ENCODE data around the gene PCP4. TPM values are rescaled to one million over a fixed set of nuclear protein-coding genes. Genes with fewer than 3 reads are reported as not detected.

The PCP4 gene
- total RNA-seq, 5 donors from 2014 or later (not counting 1 experiment from before 2014, with no cell fraction given) = not detected

DNA sequence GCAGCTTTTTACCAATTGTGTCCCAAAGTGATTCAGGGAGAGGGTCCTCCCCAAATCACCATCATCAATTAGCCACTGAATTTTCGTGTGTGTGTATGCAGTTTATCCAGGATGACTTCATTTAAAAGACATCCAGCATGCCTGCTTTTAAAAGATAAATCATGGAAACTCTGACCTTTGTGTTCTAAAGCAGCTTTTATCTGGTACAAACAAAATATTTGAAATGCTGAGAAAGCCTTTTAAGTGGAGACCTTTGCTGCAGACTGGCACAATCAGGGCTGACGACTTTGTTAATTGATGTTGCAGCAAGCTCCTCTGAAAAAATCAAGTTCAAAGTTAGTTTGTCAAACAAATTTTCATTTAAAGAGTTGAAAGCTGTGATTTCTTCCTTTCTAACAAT is 104.7 kb downstream of the PCP4 start:
- Histone ChIP-seq H3K4me3 (ENCODE audit: control insufficient read depth in 1 of 2, extremely low read depth in 1 of 2, low read length in 1 of 2) (no peak overlapping the region), H3K4me1 (ENCODE audit: control insufficient read depth in 1 of 2, extremely low read depth in 1 of 2, insufficient read depth in 2 of 2, low read length in 2 of 2) (no peaks in the 10 kb centered on the region), H3K27me3 (replicated peaks in 1 of 2; ENCODE audit: control insufficient read depth in 2 of 2, extremely low read depth in 1 of 2, insufficient read depth in 2 of 2, low read length in 1 of 2) (peaks cover 0 to 4% of the 10 kb centered on the region in 2 experiments), H3K9me3 (no peaks in the 10 kb centered on the region), H3K27ac (ENCODE audit: low read length) (no peak overlapping the region), H3K36me3 (ENCODE audit: control insufficient read depth in 2 of 2, extremely low read depth in 1 of 2, insufficient read depth in 1 of 2, low read length in 1 of 2) (no peaks in the 10 kb centered on the region)
- WGBS (ENCODE audit: insufficient coverage) = no CpG with 5 or more reads among the region's 2 CpGs
- H3K36me3 Mint-ChIP-seq = no peaks in the 10 kb centered on the region
- ChIA-PET CTCF (no interaction called here), POLR2A (no interaction called here)
- H3K4me1 Mint-ChIP-seq = no peaks in the 10 kb centered on the region
- DNase-seq = no peak
- no peak for ATAC-seq (replicated peaks in 1 of 4)
- peaks cover 0 to 11% of the 10 kb centered on the region in 2 donors for H3K27me3 Mint-ChIP-seq
- no peak overlapping the region for H3K4me3 Mint-ChIP-seq
- H3K9me3 Mint-ChIP-seq = peaks cover 5 to 16% (median 7%) of the 10 kb centered on the region in 3 donors
- no peak overlapping the region for H3K27ac Mint-ChIP-seq

DNA sequence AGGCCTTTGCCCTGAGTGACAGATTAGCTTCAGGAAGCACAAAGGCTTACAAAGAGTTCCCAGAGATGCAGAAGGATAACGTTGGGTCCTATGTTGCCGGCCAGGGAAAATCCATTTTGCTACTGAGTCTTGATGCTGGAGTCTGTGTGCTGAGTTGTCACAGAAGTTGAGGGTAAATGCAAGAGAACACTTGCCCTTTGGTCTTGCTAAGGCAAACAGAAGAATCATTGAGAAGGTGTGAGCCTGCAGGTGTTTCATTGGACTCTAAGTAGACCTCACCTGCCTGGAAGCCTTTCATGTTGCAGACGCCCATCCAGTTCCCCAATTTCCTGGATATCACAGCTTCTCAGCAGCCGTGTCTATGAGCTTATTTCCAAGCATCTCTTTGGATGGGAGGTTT is 105.2 kb downstream of the PCP4 start:
- Histone ChIP-seq H3K4me3 (ENCODE audit: control insufficient read depth in 1 of 2, extremely low read depth in 1 of 2, low read length in 1 of 2) (no peak overlapping the region), H3K4me1 (ENCODE audit: control insufficient read depth in 1 of 2, extremely low read depth in 1 of 2, insufficient read depth in 2 of 2, low read length in 2 of 2) (no peaks in the 10 kb centered on the region), H3K9me3 (no peaks in the 10 kb centered on the region), H3K36me3 (ENCODE audit: control insufficient read depth in 2 of 2, extremely low read depth in 1 of 2, insufficient read depth in 1 of 2, low read length in 1 of 2) (no peaks in the 10 kb centered on the region), H3K27ac (ENCODE audit: low read length) (no peak overlapping the region), H3K27me3 (replicated peaks in 1 of 2; ENCODE audit: control insufficient read depth in 2 of 2, extremely low read depth in 1 of 2, insufficient read depth in 2 of 2, low read length in 1 of 2) (peaks cover 0 to 4% of the 10 kb centered on the region in 2 experiments)
- no peak overlapping the region for H3K27ac Mint-ChIP-seq
- no peak overlapping the region for H3K4me3 Mint-ChIP-seq
- peaks cover 5 to 11% (median 7%) of the 10 kb centered on the region in 3 donors for H3K9me3 Mint-ChIP-seq
- WGBS (ENCODE audit: insufficient coverage) = 91% methylated on average over 2 of the region's 4 CpGs
- ChIA-PET CTCF (no interaction called here), POLR2A (no interaction called here)
- ATAC-seq (replicated peaks in 1 of 4) (no peak), DNase-seq (no peak)
- peaks cover 0 to 11% of the 10 kb centered on the region in 2 donors for H3K27me3 Mint-ChIP-seq
- H3K4me1 Mint-ChIP-seq = no peaks in the 10 kb centered on the region
- no peaks in the 10 kb centered on the region for H3K36me3 Mint-ChIP-seq

DNA sequence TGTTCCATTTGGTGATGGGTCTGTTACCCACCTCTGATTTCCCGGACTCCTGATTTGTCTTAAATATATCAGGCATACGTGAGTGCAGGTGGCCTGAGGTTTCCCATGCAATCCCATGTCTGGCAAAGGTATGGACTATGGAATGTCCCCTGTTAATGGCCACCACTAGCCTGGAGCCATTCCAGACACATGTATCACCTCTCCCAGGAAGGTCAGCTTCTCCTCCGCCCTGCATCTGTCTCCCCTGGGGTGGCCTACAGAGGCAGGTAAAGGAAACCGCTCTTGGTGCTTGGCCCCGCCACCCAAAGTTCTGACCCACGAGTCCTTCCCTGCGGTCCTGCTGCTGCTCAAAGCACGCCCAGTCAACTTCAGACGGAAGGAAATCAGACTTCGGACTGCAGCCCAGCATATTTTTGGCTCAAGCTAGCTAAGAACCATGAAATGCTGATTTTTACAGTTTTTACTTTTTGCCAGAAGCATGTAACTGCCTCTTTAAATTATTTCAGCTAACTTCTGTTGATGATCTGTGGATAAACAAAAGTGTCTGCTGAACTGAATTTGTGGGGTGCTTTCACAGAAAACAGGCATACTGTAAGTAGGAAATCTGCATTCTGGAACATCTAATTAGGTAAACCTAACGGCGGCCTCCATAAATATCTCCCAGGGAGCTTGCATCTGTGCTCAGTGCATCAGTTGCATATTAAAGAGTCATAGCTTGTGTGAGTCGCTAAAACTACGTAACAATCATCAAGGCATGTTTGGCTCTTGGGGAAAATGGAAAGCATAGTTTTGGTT is 105.9 kb downstream of the PCP4 start:
- peaks cover 5 to 11% (median 10%) of the 10 kb centered on the region in 3 donors for H3K9me3 Mint-ChIP-seq
- 88% methylated on average over 14 of the region's 14 CpGs for WGBS (ENCODE audit: insufficient coverage)
- no peak overlapping the region for H3K27ac ChIP-seq (ENCODE audit: low read length)
- POLR2A ChIA-PET = no interaction called here
- no peaks in the 10 kb centered on the region for H3K36me3 Mint-ChIP-seq
- no peaks in the 10 kb centered on the region for H3K4me1 Mint-ChIP-seq
- no peak overlapping the region for H3K4me3 Mint-ChIP-seq
- peaks cover 0 to 13% of the 10 kb centered on the region in 2 donors for H3K27me3 Mint-ChIP-seq
- no peak overlapping the region for H3K4me3 ChIP-seq (ENCODE audit: control insufficient read depth in 1 of 2, extremely low read depth in 1 of 2, low read length in 1 of 2)
- H3K4me1 ChIP-seq (ENCODE audit: control insufficient read depth in 1 of 2, extremely low read depth in 1 of 2, insufficient read depth in 2 of 2, low read length in 2 of 2) = no peaks in the 10 kb centered on the region
- H3K9me3 ChIP-seq = no peaks in the 10 kb centered on the region
- CTCF ChIA-PET = no interaction called here
- no peaks in the 10 kb centered on the region for H3K36me3 ChIP-seq (ENCODE audit: control insufficient read depth in 2 of 2, extremely low read depth in 1 of 2, insufficient read depth in 1 of 2, low read length in 1 of 2)
- H3K27ac Mint-ChIP-seq = no peak overlapping the region
- peaks cover 0 to 4% of the 10 kb centered on the region in 2 experiments for H3K27me3 ChIP-seq (replicated peaks in 1 of 2; ENCODE audit: control insufficient read depth in 2 of 2, extremely low read depth in 1 of 2, insufficient read depth in 2 of 2, low read length in 1 of 2)
- ATAC-seq (replicated peaks in 1 of 4) (no peak), DNase-seq (no peak)

DNA sequence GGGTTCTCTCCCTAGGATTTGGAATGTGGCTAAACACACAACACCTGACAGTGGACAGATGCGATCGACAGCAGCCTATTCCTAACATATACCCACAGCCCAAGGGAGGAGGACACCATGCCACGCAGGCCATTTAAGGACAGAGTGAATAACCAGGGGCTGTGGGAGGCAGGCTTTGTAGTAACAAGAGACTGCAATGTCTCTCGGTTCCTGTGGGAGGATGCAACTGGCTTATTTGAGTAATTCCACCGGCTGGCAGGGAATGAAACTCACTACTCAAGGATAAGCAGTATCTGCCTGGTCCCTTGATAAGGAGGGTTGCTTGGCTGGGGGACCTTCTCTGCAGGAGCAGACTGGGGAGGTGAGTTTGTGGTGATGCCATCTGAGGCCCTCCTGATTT is 109.6 kb downstream of the PCP4 start:
- Histone ChIP-seq H3K36me3 (ENCODE audit: control insufficient read depth in 2 of 2, extremely low read depth in 1 of 2, insufficient read depth in 1 of 2, low read length in 1 of 2) (no peaks in the 10 kb centered on the region), H3K4me1 (ENCODE audit: control insufficient read depth in 1 of 2, extremely low read depth in 1 of 2, insufficient read depth in 2 of 2, low read length in 2 of 2) (no peaks in the 10 kb centered on the region), H3K27ac (ENCODE audit: low read length) (no peak overlapping the region), H3K4me3 (ENCODE audit: control insufficient read depth in 1 of 2, extremely low read depth in 1 of 2, low read length in 1 of 2) (no peak overlapping the region), H3K9me3 (no peaks in the 10 kb centered on the region), H3K27me3 (replicated peaks in 1 of 2; ENCODE audit: control insufficient read depth in 2 of 2, extremely low read depth in 1 of 2, insufficient read depth in 2 of 2, low read length in 1 of 2) (peaks cover 0 to 4% of the 10 kb centered on the region in 2 experiments)
- WGBS (ENCODE audit: insufficient coverage) = 83% methylated on average over 2 of the region's 5 CpGs
- Mint-ChIP-seq H3K9me3 (peaks cover 0 to 8% (median 2%) of the 10 kb centered on the region in 3 donors), H3K4me1 (no peaks in the 10 kb centered on the region), H3K36me3 (no peaks in the 10 kb centered on the region), H3K27ac (no peak overlapping the region), H3K4me3 (no peak overlapping the region), H3K27me3 (peaks cover 0 to 13% of the 10 kb centered on the region in 2 donors)
- ChIA-PET CTCF (no interaction called here), POLR2A (no interaction called here)
- ATAC-seq (replicated peaks in 1 of 4) = no peak
- no peak for DNase-seq

Other genes with a start within 250 kb of the PCP4 start
- gene IGSF5, start 122.3 kb upstream of the PCP4 start, total RNA-seq = not detected

Data from T-cell (primary cell).